ENCODE measurements around the gene ARHGAP18. TPM values are rescaled to one million over a fixed set of nuclear protein-coding genes. Genes with fewer than 3 reads are reported as not detected.

ARHGAP18 gene
- total and polyA plus RNA-seq, 2 of the 13 experiments (the other 11 are each of a cell fraction or from before 2014, with no cell fraction given) = 58.2 to 115 TPM

GRCh38 chr6:129710450-129711270, 683 bp upstream of the ARHGAP18 start (continued):
- no peak for TF ChIP-seq ZBTB49 (CRISPR knock-in tag; IDR thresholded peaks at IDR 0.05; ENCODE audit: borderline replicate concordance)
- no peak for TF ChIP-seq ZNF609 (CRISPR knock-in tag; IDR thresholded peaks at IDR 0.05; ENCODE audit: borderline replicate concordance)
- no peak for TF ChIP-seq ZBTB10 (CRISPR knock-in tag; IDR thresholded peaks at IDR 0.05; ENCODE audit: borderline replicate concordance)
- TF ChIP-seq GFI1 (CRISPR knock-in tag; IDR thresholded peaks at IDR 0.05; ENCODE audit: borderline replicate concordance) = no peak
- TF ChIP-seq DPF2 (CRISPR knock-in tag; IDR thresholded peaks at IDR 0.05; ENCODE audit: borderline replicate concordance, low read depth) = no peak
- no peak for TF ChIP-seq ZNF251 (CRISPR knock-in tag; IDR thresholded peaks at IDR 0.05)
- no peak for TF ChIP-seq ISX (CRISPR knock-in tag; conservative IDR thresholded peaks at IDR 0.05)
- no peak for TF ChIP-seq MAFF (IDR thresholded peaks at IDR 0.05; ENCODE audit: low read depth, low read length)
- TF ChIP-seq CCAR2 (optimal IDR thresholded peaks at IDR 0.05; ENCODE audit: low read depth, low read length) = no peak
- TF ChIP-seq CEBPB (IDR thresholded peaks at IDR 0.05; ENCODE audit: borderline replicate concordance, low read depth, low read length) = no peak
- TF ChIP-seq ZNF563 (CRISPR knock-in tag; IDR thresholded peaks at IDR 0.05) = no peak
- TF ChIP-seq ZNF501 (CRISPR knock-in tag; IDR thresholded peaks at IDR 0.05) = no peak
- TF ChIP-seq ZNF770 (CRISPR knock-in tag; IDR thresholded peaks at IDR 0.05) = no peak
- TF ChIP-seq CREB1 (IDR thresholded peaks at IDR 0.05) = no peak
- TF ChIP-seq CREB1 (CRISPR knock-in tag; IDR thresholded peaks at IDR 0.05) = no peak
- TF ChIP-seq ARID2 (CRISPR knock-in tag; IDR thresholded peaks at IDR 0.05; ENCODE audit: borderline replicate concordance) = peak; percentile 86; the same call in 1 of the 2 replicates
- no peak for TF ChIP-seq ZNF160 (CRISPR knock-in tag; IDR thresholded peaks at IDR 0.05)
